Renal pelvis (tissue), 4 donors: ENCODE results near the gene RPS17. TPM values are rescaled to one million over a fixed set of nuclear protein-coding genes. Genes with fewer than 3 reads are reported as not detected.
A peak's percentile ranks its signal among the peaks of the same experiment; 100 is the strongest.
"Not testable (repeated sequence)": the region's sequence is repeated elsewhere in the genome, so short reads cannot be mapped to it uniquely, and the experiment has no call there.

Experiments used
- DNase-seq: peaks from one replicate; pipeline ENCODE4 v3.0.0-alpha.2; 2013
- polyA plus RNA-seq, 3 donors: library from polyadenylated mRNA; unstranded; fragments of 120-200 nt; gene quantifications; one replicate each; pipeline ENCODE4 v1.2.1, GENCODE V29; 2013; ENCODE audit not compliant: insufficient read length in 3 of 3

RPS17 gene
- polyA plus RNA-seq, 3 donors = 1,921 to 2,548 (median 1,946) TPM

GRCh38 chr15:82532991-82533481 is 7.2 kb downstream of the RPS17 start:
- DNase-seq = no peak

GRCh38 chr15:82532383-82532990 is 7.8 kb downstream of the RPS17 start:
- DNase-seq = no peak

DNA sequence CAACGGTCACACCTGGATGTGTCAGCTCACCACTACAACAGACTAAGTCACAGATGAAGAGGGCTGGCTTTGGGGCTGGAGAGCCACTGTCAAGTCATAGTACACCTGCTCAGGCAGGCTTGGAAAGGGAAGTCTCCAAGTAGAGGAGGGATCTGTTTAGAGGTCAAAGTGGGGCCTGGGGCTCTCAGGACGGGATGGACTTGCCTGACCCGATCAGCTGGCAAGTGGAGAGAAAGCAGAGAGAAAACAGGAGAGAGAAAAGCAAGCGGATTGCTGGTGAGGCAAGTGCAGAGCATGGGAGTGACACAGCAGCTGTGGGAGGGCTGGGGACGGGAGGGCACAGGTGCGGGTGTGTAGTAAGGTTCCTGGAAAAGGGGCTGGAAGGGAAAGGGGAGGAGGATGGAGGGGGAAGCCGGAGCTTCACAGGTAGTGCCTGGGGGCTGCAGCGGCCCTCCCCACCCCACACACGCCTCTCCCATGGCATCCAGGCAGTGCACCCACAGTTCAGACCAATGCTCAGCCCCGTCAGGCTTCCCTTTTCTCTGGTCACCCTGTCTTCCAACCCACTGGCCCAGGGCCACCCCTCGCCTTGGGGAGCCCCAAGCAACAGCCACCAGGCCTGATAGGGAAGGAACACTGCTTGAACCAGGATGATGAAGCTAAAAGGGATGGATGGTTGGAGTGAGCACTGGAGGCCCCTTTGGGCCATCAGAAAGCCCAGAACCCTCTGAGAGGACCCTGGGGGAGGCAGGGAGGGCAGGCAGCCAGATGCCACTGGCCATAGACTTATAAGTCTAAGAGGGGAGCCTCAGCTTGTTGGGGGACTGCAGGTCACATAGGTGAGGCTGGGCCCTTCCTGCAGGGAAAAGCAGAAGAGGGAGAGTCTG is 8.5 kb downstream of the RPS17 start:
- no peak for DNase-seq

DNA sequence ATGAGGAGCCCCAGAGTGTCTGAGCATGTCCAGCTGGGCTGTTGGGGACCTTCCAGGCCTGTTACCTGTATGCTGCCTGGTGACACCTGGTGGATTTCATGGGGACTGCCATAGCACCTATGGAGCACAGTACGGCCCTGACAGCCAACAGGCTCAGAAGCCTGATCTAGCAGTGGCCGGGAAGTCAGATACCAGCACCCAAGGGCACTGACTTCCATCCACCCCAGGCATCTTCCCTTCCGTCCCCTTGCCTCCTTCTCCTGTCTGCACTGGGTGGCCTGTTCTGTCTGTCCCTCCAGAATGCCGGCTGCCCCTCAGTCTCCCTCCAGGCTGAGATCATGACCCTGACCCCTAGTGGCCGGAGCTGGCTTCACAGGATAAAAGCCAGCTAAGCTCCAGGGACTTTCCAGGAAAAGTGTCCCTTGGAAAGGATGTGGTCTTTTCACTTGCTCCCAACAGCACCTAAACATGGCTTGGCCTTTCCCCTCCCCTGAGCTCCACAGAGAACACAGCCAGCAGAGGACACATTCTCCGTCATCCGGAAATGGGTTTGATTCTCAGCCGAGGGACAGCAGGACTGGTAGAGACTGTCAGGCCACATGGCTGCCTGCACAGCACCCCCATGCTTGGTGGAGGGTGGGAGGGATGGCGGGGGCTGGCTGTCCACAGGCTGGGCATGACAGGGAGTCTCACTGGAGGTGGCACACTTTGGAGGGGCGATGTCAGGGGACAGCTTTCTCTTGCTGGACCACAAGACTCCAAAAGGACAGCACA is 9.5 kb downstream of the RPS17 start:
- DNase-seq = peak; percentile 65

GRCh38 chr15:82530006-82530405 is 10.3 kb downstream of the RPS17 start:
- no peak for DNase-seq

DNA sequence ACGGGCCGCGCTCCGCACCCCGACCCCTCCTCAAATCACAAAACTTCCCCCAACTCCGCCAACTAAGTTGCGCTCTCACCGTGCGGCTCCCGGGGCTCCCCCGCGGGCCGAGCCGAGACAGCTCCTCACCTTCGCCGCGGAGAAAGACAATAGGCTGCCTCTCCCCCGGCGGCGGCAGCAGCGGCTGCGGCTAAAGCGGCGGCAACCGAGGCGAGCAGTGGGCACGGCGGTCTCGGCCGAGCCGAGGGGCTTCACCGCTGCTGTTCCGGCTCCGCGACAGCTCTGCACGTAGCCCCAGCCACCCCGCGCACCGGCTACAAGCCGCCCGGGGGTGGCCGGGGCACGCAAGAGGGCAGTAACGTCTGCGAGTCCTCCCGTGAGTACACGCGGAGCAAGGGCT is 26.7 kb downstream of the RPS17 start:
- DNase-seq = not testable (repeated sequence)

- DNase-seq = not testable (repeated sequence)
Observed at GRCh38 chr15:82507693-82508092, 32.6 kb downstream of the RPS17 start.

- not testable (repeated sequence) for DNase-seq
Observed at GRCh38 chr15:82507087-82507486, 33.2 kb downstream of the RPS17 start.

DNA sequence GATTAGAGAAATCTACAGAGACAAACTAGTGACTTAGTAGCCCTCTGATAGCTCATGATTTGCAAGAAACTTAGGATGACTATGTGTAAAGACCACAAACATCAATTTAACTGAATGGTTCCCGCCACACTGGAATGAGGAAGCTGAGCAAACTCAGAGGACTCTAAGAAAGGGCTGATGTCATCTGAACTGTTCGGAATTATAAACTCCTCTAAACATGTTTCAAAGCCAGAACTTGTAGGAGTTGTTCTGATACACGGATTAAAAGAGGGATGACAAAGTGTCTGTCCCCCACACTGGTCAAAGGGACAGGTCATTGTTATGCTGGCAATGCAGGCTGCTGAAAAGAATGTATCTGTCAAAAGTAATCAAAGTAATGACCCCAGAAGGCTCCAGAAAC is 34.4 kb downstream of the RPS17 start:
- not testable (repeated sequence) for DNase-seq

DNA sequence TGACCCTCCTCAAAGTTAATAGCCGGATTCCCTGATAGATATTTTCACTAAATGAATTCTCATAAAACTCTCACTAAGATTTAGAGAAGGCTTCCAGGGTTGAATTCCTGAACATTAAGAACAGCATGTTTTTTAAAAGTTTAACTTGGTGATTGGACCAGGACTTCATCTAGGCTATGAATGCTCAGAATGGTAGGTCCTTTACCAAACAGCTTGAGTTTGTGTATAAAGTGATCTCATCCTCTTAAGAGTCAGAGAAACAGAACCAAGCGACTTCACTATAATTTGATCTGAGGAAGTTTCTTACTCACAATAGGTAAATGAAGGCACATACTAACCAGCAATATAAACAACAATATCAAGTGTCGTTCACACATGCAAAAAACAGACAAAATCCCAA is 36.2 kb downstream of the RPS17 start:
- not testable (repeated sequence) for DNase-seq

DNA sequence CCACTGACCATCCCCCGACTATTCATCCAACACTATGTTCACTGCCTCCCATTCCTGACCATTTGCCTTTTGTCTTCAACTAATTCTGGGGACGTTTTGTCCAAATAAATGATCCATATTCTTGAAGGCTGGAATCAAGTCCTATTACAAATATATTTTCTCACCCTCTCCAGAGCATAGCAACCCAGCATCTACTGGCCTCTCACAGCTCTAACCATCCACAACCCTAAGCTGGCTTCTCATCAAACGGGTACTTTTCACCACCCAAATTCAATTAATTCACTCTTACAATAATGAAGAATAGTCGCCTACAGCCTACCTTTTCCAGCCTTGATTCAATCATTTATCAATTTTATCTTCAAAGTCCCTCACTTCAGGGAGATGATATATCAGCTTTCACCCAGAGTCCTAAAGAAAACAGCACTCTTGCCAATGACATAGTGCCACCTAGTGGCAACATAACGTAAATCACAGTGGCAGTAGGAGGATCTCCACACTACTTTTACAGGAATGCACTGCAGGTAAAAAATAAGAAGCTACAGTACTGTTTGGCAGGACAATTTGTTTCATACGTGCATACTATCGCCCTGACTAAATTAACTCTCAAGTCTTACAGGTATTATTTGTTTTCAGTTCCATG is 37.4 kb downstream of the RPS17 start:
- not testable (repeated sequence) for DNase-seq

DNA sequence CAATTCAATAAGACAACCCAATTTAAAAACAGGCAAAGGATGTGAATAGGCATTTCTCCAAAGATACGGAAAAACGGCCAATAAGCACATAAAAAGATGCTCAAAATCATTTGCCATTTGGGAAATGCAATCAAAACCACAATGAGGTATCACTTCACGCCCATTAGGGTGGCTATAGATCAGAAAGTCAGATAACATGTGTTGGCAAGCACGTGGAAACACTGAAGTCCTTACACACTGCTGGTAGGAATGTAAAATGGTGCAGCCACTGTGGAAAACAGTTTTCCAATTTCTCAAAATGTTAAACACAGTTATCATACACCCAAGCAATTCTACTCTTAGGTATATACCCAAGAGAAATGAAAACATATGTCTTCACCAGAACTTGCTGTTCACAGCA is 39.5 kb downstream of the RPS17 start:
- DNase-seq = not testable (repeated sequence)

DNA sequence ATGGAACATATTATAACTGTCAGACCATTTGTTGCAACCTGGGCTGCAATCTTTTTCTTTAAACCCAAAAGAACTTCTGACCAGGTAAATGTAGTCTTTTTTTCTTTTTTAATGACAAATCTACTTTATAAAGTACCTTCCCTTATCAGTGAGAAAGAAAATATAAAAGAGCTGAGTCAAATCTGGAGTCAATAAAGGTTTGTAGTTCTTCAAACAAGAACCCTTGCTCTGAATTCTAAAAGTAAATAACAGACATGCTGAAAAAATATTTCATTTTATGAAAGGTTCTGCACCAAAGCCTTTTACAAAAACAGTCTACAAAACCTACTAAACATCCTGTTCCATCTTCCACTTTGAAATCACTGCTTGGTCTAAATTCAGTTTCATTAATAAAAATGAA is 42.3 kb downstream of the RPS17 start:
- not testable (repeated sequence) for DNase-seq

DNA sequence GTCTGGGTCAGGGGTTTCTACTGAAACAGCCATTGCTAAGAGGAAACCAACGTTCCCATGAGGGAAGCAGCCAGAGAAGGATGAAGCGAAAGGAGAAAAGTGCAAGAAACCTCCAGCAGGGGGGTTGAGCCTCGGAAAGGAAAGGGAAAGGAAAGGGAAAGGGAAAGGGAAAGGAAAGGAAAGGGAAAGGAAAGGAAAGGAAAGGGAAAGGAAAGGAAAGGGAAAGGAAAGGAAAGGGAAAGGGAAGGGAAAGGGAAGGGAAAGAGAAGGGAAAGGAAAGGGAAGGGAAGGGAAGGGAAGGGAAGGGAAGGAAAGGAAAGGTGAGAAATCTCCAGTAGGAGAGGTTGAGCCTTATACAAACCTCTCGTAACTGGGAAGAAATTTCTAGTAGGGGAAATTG is 52.0 kb downstream of the RPS17 start:
- DNase-seq = not testable (repeated sequence)

- DNase-seq = not testable (repeated sequence)
Observed at GRCh38 chr15:82487045-82487444, 53.2 kb downstream of the RPS17 start.

Other genes starting within 250 kb of the RPS17 start
- gene GOLGA6L10, start 191.0 kb downstream of the RPS17 start, polyA plus RNA-seq = 10 to 100 TPM in 1 of 3 donors, 1 to 10 TPM in 1, under 1 TPM in 1; 0.57 to 15.9 (median 9.3) TPM
- 10 to 100 TPM in 2 of 3 donors, 1 to 10 TPM in 1; 6.6 to 21.7 (median 20.6) TPM for gene GOLGA6L9, start 110.6 kb downstream of the RPS17 start, polyA plus RNA-seq
- gene CPEB1, start 106.9 kb upstream of the RPS17 start, polyA plus RNA-seq = 1 to 10 TPM; 2.0 to 3.2 (median 2.3) TPM
- 1 to 10 TPM; 4.4 to 4.6 (median 4.5) TPM for gene AP3B2, start 169.4 kb upstream of the RPS17 start, polyA plus RNA-seq